GM19452 (cell line): ENCODE measurements around the gene CYTH2.

Source experiments
- ATAC-seq: cut with Tn5 transposase; IDR thresholded peaks from one replicate; pipeline ENCODE4 v1.9.1; 2021; ENCODE audit not compliant: unreplicated experiment

CYTH2 gene

DNA sequence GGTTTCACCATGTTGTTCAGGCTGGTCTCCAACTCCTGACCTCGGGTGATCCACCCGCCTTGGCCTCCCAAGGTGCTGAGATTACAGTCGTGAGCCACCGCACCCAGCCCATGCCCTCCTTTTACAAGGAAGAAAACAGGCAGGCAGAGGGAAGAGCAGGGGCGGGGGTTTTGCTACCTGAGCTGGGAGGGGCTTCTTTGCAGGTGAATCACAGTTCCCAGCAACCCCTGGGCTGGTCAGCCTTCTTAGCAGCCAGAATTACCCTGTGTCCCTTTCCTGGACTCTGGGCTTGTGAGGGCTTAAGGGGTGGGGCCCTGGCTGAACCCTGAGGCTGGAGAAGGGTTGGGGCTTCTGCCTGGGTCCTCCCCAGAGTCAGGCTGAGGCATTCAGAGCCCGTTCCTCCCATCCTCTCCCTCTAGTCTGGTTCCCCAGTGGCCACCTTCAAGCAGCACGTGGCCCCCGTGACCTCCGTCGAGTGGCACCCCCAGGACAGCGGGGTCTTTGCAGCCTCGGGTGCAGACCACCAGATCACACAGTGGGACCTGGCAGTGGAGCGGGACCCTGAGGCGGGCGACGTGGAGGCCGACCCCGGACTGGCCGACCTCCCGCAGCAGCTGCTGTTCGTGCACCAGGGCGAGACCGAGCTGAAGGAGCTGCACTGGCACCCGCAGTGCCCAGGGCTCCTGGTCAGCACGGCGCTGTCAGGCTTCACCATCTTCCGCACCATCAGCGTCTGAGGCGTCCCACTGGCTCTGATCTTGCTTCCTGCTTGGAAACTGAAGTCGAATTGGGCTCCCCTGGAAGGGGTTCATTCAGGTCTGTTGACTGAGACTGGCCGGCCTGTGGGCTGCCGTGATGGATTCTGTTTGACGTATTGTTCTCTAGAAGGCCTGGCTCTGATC is 16.6 kb upstream of the CYTH2 start:
- no peak for ATAC-seq

DNA sequence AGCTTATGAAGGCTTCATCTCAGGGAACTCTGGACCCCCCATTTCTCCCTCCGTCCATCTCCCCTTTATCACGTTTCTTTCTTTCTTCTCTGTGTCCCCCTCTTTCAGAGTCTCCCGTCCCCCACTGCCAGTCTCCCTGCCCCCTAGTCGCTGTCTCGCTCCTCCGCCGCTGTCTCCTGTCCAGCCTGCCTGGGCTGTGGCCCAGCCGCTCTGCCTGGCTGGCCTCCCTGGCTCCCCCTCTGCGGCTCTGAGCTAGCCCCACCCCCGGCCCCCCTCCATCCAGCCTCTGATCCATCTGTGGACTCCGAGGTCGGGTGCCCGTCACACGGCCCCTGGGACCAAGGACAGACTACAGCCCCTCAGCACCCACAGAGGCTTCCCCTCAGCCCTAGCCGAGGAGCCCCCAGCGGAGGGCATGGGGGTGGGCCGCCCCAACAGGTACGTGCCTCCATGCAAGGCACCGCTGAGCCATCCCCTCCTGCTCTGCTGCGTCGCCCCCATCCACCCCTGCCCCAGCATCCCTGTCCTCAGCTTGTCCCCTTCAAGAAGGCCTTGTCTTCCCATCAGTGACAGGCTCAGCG is 14.9 kb upstream of the CYTH2 start:
- no peak for ATAC-seq

DNA sequence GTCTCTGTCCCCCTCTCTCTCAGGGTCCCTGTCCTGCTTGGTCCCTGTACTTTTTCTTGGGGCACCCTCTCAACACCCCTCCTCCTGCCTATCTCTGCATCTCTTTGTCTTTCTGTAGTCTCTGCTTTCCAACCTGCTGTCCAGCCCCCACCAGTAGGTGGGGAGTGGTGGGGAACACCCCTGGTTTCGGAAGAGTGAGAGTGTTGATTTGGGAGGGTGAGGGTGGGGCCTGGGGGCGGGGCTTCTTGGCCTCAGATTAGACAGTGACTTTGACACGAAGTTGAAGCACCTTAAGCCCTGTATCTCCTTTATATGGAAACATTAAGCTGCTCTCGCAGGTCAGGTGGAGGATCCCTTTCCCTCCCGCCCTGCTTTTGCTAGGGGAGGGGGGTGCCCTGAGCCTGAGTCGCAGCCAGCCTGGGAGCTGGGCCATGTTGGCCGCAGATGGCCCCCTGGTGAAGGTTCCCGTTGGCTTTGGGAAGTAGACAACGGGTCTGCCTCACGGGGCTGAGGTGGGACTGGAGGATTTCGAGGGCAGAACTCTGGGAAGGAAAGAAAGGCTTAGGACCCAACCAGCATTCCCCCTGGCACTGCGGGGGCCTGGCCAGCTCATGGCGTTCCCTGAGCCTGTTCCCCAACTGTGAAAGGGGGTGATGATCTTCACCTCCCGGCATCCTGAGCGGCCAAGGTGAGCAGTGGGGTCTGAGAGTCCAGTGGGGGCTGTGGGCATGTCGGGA is 13.8 kb upstream of the CYTH2 start, which contains the start of gene KCNJ14:
KCNJ14 (plus strand) TSS at position 404 of the 737 bp plus-strand sequence. CDS start 6,151 bp downstream, outside the sequence.
- ATAC-seq, result no peak

DNA sequence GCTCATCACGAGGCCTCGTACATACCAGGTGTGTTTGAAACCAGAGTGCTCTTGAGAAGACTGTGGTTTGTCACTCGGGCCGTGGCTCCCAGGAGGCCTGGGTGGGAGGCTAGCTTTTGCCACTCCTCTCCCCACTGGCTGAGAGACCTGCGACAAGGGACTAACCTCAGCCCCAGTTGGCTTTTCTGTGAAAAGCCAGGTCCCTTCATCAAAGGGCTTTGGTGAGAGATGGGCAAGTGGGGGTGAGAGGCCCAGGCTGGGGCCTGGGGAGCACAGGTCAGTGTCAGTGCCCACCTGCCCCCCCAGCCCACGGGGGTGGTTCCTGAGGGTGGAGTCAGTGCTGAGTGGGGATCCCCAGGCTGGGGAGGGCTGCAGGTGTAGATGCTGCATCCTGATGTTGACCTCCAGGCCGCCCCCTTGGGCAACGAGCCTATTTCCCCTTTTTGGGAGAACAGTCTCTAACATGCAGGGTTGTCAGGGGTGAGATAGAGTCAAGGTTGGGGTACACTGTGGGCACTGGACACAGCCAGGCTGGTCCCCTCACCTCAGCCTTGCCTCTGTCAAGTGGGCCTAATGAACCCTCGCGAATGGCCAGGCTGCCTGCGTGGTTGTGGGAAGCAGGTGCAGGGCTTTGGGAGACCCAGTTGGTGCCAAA is 13.1 kb upstream of the CYTH2 start:
- no peak for ATAC-seq

DNA sequence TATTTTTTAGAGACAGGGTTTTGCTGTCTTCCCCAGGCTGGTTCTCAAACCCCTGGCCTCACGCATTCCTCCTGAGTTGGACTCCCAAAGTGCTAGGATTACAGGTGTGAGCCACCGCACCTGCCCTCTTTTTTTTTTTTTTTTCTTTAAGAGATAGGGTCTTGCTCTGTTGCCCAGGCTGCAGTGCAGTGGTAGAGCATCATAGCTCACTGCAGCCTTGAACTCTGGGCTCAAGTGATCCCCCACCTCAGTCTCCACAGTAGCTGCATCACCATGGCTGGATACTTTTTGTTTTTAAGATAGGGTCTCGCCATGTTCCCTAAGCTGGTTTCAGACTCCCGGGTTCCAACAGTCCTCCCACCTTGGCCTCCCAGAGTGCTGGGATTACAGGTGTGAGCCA is 12.3 kb upstream of the CYTH2 start:
- ATAC-seq, result no peak

DNA sequence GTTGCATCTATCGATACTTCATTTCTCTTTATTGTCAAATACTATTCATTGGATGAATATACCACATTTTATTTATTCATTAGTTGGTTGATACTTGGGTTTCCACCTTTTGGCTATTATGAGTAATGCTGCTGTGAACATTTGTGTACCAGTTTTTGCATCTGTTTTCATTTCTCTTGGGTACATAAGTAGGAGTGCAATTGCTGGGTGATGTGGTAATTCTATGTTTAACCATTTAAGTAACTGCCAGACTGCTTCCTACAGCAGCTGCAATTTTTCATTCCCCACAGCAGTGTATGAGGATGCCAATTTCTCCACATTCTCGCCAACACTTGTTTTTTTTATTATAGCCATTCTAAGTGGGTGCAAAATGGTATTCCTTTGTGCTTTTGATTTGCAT is 11.2 kb upstream of the CYTH2 start:
- no peak for ATAC-seq

DNA sequence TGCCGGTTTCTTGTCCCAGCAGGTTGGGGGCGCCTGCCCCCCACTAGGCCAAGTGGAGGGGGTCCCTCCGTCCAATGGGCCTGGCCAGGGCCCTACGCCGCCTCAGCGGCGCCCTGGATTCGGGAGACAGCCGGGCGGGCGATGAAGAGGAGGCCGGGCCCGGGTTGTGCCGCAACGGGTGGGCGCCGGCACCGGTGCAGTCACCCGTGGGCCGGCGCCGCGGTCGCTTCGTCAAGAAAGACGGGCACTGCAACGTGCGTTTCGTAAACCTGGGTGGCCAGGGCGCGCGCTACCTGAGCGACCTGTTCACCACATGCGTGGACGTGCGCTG is 7.6 kb upstream of the CYTH2 start:
- no peak for ATAC-seq

DNA sequence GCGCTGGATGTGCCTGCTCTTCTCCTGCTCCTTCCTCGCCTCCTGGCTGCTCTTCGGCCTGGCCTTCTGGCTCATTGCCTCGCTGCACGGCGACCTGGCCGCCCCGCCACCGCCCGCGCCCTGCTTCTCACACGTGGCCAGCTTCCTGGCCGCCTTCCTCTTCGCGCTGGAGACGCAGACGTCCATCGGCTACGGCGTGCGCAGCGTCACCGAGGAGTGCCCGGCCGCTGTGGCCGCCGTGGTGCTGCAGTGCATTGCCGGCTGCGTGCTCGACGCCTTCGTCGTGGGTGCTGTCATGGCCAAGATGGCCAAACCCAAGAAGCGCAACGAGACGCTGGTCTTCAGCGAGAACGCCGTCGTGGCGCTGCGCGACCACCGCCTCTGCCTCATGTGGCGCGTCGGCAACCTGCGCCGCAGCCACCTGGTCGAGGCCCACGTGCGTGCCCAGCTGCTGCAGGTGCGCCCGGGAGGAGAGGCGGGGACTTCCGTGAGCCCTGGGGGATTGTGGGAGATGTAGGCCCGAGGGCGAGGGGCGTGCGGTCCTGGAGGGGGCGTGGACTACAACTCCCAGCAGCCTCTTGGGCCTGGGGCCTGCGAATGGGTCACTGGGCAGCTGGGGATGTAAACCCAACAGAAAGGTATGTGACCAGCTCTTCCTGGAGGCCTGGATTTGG is 7.0 kb upstream of the CYTH2 start:
- no peak for ATAC-seq

DNA sequence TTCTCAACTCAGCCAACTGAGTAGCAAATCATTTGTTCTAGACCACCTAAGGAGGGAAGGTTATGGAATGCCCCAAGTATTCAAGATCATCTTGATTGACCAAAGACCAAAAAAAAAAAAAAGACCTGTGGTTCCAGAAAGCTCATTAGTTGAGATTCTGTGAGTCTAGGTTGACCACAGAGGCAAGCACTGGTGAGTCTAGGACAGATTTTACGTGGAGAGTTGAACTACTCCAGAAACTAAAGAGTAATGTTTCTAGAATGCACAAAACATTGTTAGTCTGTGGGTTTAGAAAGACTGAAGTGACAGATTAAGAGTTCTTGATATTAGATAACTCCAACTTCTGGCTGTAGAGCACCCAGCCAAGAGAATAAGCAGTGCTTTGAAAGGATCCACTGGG is 4.0 kb upstream of the CYTH2 start:
- ATAC-seq, result no peak

DNA sequence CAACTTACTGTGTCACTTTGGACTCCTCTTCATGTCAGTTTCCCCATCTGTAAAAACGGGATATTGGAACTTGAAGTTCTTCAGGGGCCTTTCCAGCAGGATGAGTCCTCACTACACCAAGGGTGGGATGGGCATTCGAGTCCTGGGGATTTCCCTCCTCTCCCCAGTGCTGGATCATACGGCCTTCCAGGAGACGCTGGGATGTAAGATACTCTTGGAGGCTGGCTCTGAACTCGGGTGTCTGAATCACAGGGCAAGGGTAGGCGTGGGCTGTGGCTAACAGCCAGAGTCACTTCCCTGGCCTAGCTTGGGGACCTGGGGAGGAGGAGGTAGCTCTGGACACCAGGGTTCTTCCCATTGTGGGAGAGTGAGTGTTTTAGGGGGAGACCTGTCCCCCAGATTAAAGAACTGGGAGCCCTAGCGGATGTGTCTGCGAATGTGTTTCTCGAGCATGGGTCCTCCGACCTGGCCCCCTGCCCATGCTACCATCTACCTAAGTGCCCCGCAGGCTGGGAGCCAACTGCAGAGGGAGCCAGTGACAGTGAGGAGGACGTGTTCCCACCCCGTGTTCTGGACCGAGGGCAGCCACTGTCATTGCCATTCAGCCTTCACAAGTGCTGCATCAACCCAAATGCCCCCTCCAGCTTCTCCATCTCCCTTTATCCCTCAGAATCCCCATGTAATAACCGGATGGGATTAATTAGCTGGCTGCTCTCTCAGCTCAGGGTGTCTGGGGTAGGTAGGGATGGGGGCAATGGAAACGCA is 2.4 kb upstream of the CYTH2 start:
- no peak for ATAC-seq

DNA sequence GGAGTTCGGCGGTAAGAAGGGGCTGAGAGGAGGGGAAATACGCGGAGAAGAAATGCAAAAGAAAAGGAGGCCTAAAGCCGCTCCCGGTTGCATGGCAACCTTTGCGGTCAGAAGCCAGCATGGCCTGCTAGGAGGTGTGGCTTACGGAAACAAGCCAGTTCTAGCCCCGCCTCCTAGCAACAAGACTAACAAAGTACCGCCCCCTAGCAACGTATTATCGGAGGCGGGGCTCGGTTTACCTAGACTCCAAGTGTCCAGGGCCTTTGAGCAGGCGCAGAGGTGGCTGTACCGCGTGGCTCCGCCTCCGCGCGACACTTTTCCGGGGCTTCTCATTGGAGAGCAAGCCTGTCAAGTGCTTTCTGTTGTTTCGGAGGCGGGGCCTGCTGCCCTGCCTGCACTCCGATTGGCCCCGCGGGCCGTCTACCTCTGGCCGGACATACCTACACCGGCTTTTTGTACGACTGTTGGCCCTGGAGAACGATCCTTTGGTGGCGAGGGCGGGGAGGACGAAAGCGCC is 339 bp upstream of the CYTH2 start:
- peak; percentile 94 for ATAC-seq

DNA sequence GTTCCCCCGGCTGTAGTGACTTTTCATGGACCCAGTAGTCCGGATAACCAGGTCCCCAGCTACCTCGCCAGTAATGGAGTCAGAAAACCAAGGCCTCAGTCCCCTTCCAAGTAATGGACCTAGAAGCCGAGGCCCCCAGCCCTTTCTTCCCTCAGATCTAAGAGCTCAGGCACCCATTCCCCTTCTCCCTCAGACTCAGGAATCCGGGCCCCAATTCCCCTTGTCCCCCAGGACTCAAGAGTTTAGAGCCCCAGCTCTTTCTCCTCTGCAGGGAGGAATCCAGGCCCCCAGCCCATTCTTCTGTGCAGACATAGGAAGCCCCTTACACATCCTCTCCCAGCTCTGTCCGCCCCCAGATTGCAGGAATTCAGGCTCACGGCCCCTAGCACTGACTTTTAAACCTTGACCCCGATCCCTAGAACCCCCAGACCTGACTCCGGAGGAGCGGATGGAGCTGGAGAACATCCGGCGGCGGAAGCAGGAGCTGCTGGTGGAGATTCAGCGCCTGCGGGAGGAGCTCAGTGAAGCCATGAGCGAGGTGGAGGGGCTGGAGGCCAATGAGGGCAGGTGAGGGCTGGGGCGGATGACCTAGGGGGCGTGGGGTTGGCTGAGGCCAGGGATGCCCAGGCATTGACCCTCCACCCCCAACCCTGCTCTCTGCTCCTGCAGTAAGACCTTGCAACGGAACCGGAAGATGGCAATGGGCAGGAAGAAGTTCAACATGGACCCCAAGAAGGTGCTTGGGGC is 938 bp downstream of the CYTH2 start:
- no peak for ATAC-seq

DNA sequence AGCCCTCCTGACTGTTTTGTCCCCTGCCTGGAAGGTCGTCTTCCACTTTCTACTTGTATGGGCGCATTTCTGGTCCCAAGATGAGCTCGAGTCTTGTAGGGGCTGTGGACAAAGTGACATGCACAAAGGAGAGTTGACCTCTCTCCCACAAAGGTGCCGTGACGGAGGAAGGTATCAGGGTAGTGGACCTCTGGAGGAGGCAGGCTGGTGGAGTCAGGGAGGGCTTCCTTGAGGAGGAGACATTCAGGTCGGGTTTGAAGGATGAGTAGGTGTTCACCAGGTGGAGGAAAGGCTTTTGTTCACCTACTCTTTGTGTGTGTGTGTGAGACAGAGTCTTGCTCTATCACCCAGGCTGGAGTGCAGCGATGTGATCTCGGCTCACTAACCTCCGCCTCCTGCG is 1.7 kb downstream of the CYTH2 start:
- no peak for ATAC-seq

DNA sequence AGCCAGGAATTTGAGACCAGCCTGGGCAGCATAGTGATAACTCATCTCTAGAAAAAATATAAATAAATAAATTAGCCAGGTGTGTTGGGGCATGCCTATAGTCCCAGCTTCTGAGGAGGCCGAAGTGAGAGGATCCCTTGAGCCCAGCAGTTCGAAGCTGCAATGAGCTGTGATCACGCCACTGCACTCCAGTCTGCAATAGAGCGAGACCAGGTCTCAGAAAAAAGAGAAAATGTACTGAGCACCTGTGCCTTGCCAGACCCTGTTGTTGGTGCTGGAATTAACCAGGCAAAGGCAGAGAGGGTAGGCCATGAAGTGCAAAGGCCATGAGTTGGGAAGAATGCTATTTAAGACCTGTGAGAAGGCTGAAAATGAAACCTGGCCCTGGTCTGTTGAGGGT is 2.7 kb downstream of the CYTH2 start:
- ATAC-seq, result no peak

DNA sequence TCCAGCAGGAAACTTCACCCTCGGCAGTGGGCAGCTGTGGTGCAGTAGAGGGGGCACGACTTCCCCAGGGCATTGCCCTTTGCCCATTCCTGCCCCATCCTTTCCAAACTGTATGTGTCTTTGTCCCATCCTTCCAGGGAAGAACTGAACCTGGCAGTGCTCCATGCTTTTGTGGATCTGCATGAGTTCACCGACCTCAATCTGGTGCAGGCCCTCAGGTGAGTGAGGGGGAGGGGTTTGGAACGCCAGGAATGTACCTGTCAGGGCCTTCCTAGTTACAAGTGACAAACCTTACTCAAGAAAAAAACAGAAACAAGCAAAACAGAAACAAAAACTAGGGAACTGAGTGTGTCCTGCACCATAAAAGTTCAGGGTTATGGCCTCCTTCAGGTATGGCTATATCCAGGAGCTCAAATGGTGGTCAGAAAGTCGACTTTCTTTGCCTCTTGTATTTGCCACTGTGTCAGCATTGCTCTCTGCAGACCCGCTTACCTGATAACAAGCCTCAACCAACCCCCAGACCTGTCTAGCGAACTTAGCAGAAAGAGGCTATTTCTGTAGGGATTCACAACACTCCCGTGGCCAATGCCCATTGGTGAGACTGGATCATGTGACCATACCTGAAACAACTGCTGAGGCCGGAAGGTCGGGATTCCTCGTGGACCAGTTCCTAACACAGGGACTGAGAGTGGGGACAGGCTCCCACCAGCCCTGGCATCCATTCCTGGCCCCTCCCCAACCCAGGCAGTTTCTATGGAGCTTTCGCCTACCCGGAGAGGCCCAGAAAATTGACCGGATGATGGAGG is 4.2 kb downstream of the CYTH2 start:
- ATAC-seq, result no peak

DNA sequence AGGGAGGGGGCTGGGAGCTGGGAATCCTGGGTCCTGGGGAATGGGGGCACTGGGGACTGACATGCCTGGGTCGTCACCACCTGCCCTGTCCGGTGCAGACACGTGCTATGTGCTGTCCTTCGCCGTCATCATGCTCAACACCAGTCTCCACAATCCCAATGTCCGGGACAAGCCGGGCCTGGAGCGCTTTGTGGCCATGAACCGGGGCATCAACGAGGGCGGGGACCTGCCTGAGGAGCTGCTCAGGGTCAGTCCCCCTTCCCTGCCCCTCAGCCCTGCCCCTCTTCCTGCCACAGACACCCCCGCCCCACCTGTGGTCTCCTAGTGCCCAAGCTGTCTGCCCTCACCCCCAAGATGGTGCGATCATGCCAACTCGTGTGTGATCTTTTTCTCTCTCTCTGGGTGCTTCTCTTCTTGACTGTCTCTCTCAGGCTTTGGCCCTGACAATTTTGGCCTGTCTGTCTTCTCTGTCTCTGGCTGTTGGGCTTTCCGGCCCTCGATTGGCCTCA is 5.0 kb downstream of the CYTH2 start:
- no peak for ATAC-seq

DNA sequence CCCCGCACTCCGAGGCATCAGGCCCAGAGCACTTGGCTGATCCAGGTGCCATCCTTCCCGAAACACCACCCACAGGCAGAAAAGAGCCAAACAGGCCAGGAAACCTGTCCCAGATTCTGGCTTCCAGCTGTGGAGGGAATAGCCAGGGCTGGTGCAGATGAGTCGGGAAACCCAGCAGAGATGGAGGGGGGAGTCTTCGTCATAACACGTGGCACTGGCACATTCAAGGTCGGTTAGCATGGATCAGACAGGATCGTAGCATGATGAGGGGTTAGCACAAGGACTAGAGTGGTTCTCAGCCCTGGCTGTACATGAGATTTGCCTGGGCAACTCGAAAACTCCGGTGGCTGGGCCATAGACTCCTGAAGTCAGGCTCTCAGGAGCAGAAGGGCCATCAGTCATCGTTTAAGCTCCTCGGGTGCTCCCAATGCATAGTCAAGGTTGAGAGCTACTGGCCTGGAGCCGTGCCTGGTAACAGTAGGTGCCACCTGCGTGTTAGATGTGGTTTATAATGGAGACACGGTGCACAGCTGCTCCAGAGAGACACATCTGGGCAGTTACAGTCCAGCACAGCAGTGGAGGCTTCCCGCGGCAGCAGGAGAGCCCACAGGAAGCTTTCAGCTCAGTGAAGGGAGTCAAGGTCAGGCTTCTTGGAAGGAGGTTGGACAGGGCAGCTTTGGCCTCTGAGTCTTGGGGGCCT is 6.3 kb downstream of the CYTH2 start:
- no peak for ATAC-seq

DNA sequence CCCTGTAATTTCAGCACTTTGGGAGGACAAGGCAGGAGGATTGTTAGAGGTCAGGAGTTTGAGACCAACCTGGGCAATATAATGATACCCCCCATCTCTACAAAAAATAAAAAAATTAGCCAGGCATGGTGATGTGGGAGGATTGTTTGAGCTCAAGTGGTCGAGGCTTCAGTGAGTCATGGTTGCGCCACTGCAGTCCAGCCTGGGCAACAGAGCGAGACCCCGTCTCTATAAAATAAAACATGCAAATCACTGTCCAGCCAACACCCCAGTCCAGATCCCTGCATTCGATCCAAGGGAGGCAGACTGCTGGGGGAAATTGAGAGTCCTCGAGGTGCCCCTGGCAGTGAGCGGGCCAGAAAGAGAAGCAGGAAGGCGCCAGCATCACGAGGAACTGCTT is 7.0 kb downstream of the CYTH2 start:
- ATAC-seq, result no peak
